Endothelial cell (in vitro differentiated cells): ENCODE results near the gene N4BP2L2. TPM values are rescaled to one million over a fixed set of nuclear protein-coding genes. Genes with fewer than 3 reads are reported as not detected.

Experiments
- DNase-seq: peaks from one replicate; pipeline ENCODE4 v3.0.0; 2021; ENCODE audit warnings: low spot score
- H3K27ac Mint-ChIP-seq: one replicate; pipeline ENCODE4 v1.8.0; 2021; ENCODE audit warnings: mixed read lengths, inconsistent platforms; ENCODE audit not compliant: unreplicated experiment
- H3K27me3 Mint-ChIP-seq: one replicate; pipeline ENCODE4 v1.8.0; 2021; ENCODE audit warnings: mild to moderate bottlenecking, moderate library complexity, mixed read lengths, inconsistent platforms; ENCODE audit not compliant: unreplicated experiment
- H3K36me3 Mint-ChIP-seq: one replicate; pipeline ENCODE4 v1.8.0; 2021; ENCODE audit warnings: mild to moderate bottlenecking, low read depth, mixed read lengths, inconsistent platforms; ENCODE audit not compliant: unreplicated experiment
- H3K4me1 Mint-ChIP-seq: one replicate; pipeline ENCODE4 v1.8.0; 2021; ENCODE audit warnings: mild to moderate bottlenecking, mixed read lengths, inconsistent platforms; ENCODE audit not compliant: unreplicated experiment
- H3K4me3 Mint-ChIP-seq: one replicate; pipeline ENCODE4 v1.8.0; 2021; ENCODE audit warnings: mild to moderate bottlenecking, mixed read lengths, inconsistent platforms; ENCODE audit not compliant: unreplicated experiment
- H3K9me3 Mint-ChIP-seq: one replicate; pipeline ENCODE4 v1.8.0; 2021; ENCODE audit warnings: mixed read lengths, inconsistent platforms; ENCODE audit not compliant: unreplicated experiment
- CTCF ChIP-seq: fragments of 200-600 bp; sonication (generic); IDR thresholded peaks from one replicate; pipeline ENCODE4 v1.5.0; 2021; ENCODE audit warnings: antibody characterized with exemption; ENCODE audit not compliant: unreplicated experiment
- total RNA-seq: library from RNA; stranded (reverse); fragmentation: NEBNext Ultra II Directional; extraction: Animal tissue kit (Norgen Biotek cat#: 25700); gene quantifications from one replicate; pipeline ENCODE4 v1.2.1, GENCODE V29; 2021; ENCODE audit not compliant: unreplicated experiment

Gene N4BP2L2
- total RNA-seq, 1 donor from 2014 or later: 81.1 TPM

GRCh38 chr13:32414580-32414979 is 124.0 kb downstream of the N4BP2L2 start:
- Mint-ChIP-seq H3K9me3 (peaks cover 7% of the 10 kb centered on the region), H3K27me3 (peaks cover 1% of the 10 kb centered on the region), H3K36me3 (peaks cover 12% of the 10 kb centered on the region), H3K4me1 (peaks cover 9% of the 10 kb centered on the region), H3K4me3 (no peak overlapping the region), H3K27ac (no peak overlapping the region)
- DNase-seq: no peak
- TF ChIP-seq CTCF: no peak

- Mint-ChIP-seq H3K27me3 (peaks cover 1% of the 10 kb centered on the region), H3K27ac (no peak overlapping the region), H3K9me3 (no peaks in the 10 kb centered on the region), H3K4me1 (peaks cover 22% of the 10 kb centered on the region), H3K36me3 (peaks cover 5% of the 10 kb centered on the region), H3K4me3 (no peak overlapping the region)
- DNase-seq: no peak
- no peak for TF ChIP-seq CTCF
These were observed 125.3 kb downstream of the N4BP2L2 start for GRCh38 chr13:32413284-32413683.

GRCh38 chr13:32409561-32410421 is 128.8 kb downstream of the N4BP2L2 start:
- Mint-ChIP-seq H3K4me3 (peak overlapping the region; percentile 84), H3K4me1 (peaks cover 28% of the 10 kb centered on the region), H3K27me3 (peaks cover 1% of the 10 kb centered on the region), H3K27ac (no peak overlapping the region), H3K36me3 (no peaks in the 10 kb centered on the region), H3K9me3 (no peaks in the 10 kb centered on the region)
- DNase-seq: peak; percentile 34
- no peak for TF ChIP-seq CTCF

- H3K27me3 Mint-ChIP-seq: peaks cover 1% of the 10 kb centered on the region
- no peak overlapping the region for H3K27ac Mint-ChIP-seq
- no peak for TF ChIP-seq CTCF
- H3K9me3 Mint-ChIP-seq: no peaks in the 10 kb centered on the region
- no peaks in the 10 kb centered on the region for H3K36me3 Mint-ChIP-seq
- peaks cover 28% of the 10 kb centered on the region for H3K4me1 Mint-ChIP-seq
- DNase-seq: no peak
- H3K4me3 Mint-ChIP-seq: no peak overlapping the region
These were observed 129.6 kb downstream of the N4BP2L2 start for GRCh38 chr13:32409001-32409313.

GRCh38 chr13:32408296-32409000 is 130.1 kb downstream of the N4BP2L2 start:
- H3K4me1 Mint-ChIP-seq: peaks cover 28% of the 10 kb centered on the region
- no peak for DNase-seq
- no peak for TF ChIP-seq CTCF
- no peaks in the 10 kb centered on the region for H3K36me3 Mint-ChIP-seq
- H3K9me3 Mint-ChIP-seq: no peaks in the 10 kb centered on the region
- H3K27me3 Mint-ChIP-seq: peaks cover 1% of the 10 kb centered on the region
- H3K27ac Mint-ChIP-seq: no peak overlapping the region
- no peak overlapping the region for H3K4me3 Mint-ChIP-seq
